Fibroblast of lung (primary cell): Measurements from ENCODE around the gene DHX15. TPM values are rescaled to one million over a fixed set of nuclear protein-coding genes. Genes with fewer than 3 reads are reported as not detected.

ENCODE experiments used
- DNase-seq, 2 donors: peaks; one replicate each; pipeline versions ENCODE4 v3.0.0 to v3.0.0-alpha.2; 2010; ENCODE audit warnings: low read depth in 2 of 2
- H2AFZ ChIP-seq: 2 replicates; pipeline ENCODE4 v1.5.1; 2012; ENCODE audit warnings: low read length, control low read depth, inconsistent platforms
- H3K27ac ChIP-seq: 2 replicates; pipeline ENCODE4 v1.5.1; 2011; ENCODE audit warnings: low read length, control low read depth; ENCODE audit not compliant: insufficient read depth
- H3K27me3 ChIP-seq: 2 replicates; pipeline ENCODE4 v1.5.1; 2011; ENCODE audit warnings: mild to moderate bottlenecking, low read length; ENCODE audit not compliant: control insufficient read depth, insufficient read depth
- H3K36me3 ChIP-seq: 2 replicates; pipeline ENCODE4 v1.5.1; 2011; ENCODE audit warnings: low read length; ENCODE audit not compliant: control insufficient read depth, insufficient read depth
- H3K4me1 ChIP-seq: 2 replicates; pipeline ENCODE4 v1.5.1; 2011; ENCODE audit warnings: low read length; ENCODE audit not compliant: control insufficient read depth, insufficient read depth; ENCODE audit errors: extremely low read depth
- H3K4me2 ChIP-seq: 2 replicates; pipeline ENCODE4 v1.5.1; 2011; ENCODE audit warnings: low read length, control low read depth; ENCODE audit not compliant: insufficient read depth; ENCODE audit errors: extremely low read depth
- H3K4me3 ChIP-seq, 4 experiments: fragments of 200-600 bp in 1 of 4; sonication (generic) in 1 of 4; replicated peaks in 1 of 4; 2 replicates each; pipeline ENCODE4 v1.5.1; 2011 to 2016; ENCODE audit warnings: low read length in 4 of 4, low read depth in 3 of 4, mild to moderate bottlenecking in 3 of 4, control low read depth in 2 of 4, inconsistent platforms in 1 of 4, mixed read lengths in 1 of 4; ENCODE audit not compliant: insufficient read depth in 1 of 4; ENCODE audit errors: control extremely low read depth in 1 of 4
- H3K79me2 ChIP-seq: 2 replicates; pipeline ENCODE4 v1.5.1; 2012; ENCODE audit warnings: mild to moderate bottlenecking, low read length, inconsistent platforms; ENCODE audit not compliant: control insufficient read depth, insufficient read depth
- H3K9ac ChIP-seq: 2 replicates; pipeline ENCODE4 v1.5.1; 2011; ENCODE audit warnings: mild to moderate bottlenecking, low read length, control low read depth; ENCODE audit not compliant: insufficient read depth
- H3K9me3 ChIP-seq: 2 replicates; pipeline ENCODE4 v1.5.1; 2012; ENCODE audit warnings: low read depth, low read length; ENCODE audit not compliant: control insufficient read depth, insufficient read depth
- H4K20me1 ChIP-seq: 2 replicates; pipeline ENCODE4 v1.5.1; 2011; ENCODE audit warnings: low read length; ENCODE audit not compliant: control insufficient read depth, insufficient read depth; ENCODE audit errors: extremely low read depth
- CTCF ChIP-seq, 2 donors: IDR thresholded peaks in 1 of 2; conservative IDR thresholded peaks in 1 of 2; 1 replicate in 1 of 2; 2 replicates in 1 of 2; pipeline ENCODE4 v1.5.1; 2011 to 2012; ENCODE audit warnings: low read length in 2 of 2, control low read depth in 1 of 2, inconsistent platforms in 1 of 2, low read depth in 1 of 2, mild to moderate bottlenecking in 1 of 2
- EZH2 ChIP-seq: IDR thresholded peaks from 2 replicates; pipeline ENCODE4 v1.5.1; 2012; ENCODE audit warnings: low read length, control low read depth, mild to moderate bottlenecking; ENCODE audit errors: missing control alignments
- polyA plus RNA-seq, 2 donors: library from polyadenylated mRNA; depleted of rRNA in 1 of 2; stranded (reverse) in 1 of 2; unstranded in 1 of 2; fragments of >200 nt; gene quantifications; 2 replicates each; pipeline ENCODE4 v1.2.1, GENCODE V29; 2011 to 2012; ENCODE audit warnings: missing spikeins in 1 of 2
- total RNA-seq: library from RNA; depleted of rRNA; stranded (reverse); fragments of >200 nt; gene quantifications from 2 replicates; pipeline ENCODE4 v1.2.1, GENCODE V29; 2014

DHX15 gene
- total and polyA plus RNA-seq, 2 donors (not counting 1 experiment from before 2014, with no cell fraction given): 105 to 136 TPM

- Histone ChIP-seq H3K27ac (no peak overlapping the region), H3K36me3 (no peaks in the 10 kb centered on the region), H3K9ac (no peak overlapping the region), H3K9me3 (no peaks in the 10 kb centered on the region), H3K79me2 (peaks cover 75% of the 10 kb centered on the region), H3K4me1 (no peaks in the 10 kb centered on the region), H4K20me1 (no peaks in the 10 kb centered on the region), H3K4me3 (no peak overlapping the region), H3K4me2 (no peak overlapping the region), H2AFZ (no peak overlapping the region), H3K27me3 (no peaks in the 10 kb centered on the region)
- peak; percentile 56 to 75 for DNase-seq
- no peak for TF ChIP-seq EZH2
- peak in 1 of 2 donors; percentile 43 for TF ChIP-seq CTCF (conservative IDR thresholded peaks at IDR 0.05 in 1 of 2, IDR thresholded peaks at IDR 0.05 in 1 of 2; ENCODE audit: low read depth in 1 of 2, low read length in 2 of 2)
Measured at GRCh38 chr4:24551492-24552289, 32.7 kb downstream of the DHX15 start.

- no peaks in the 10 kb centered on the region for H3K9me3 ChIP-seq
- DNase-seq: no peak
- H3K9ac ChIP-seq: no peak overlapping the region
- no peak for TF ChIP-seq CTCF (conservative IDR thresholded peaks at IDR 0.05 in 1 of 2, IDR thresholded peaks at IDR 0.05 in 1 of 2; ENCODE audit: low read depth in 1 of 2, low read length in 2 of 2)
- H3K4me1 ChIP-seq: no peaks in the 10 kb centered on the region
- no peak overlapping the region for H2AFZ ChIP-seq
- peaks cover 72% of the 10 kb centered on the region for H3K79me2 ChIP-seq
- H3K4me3 ChIP-seq: no peak overlapping the region
- no peaks in the 10 kb centered on the region for H4K20me1 ChIP-seq
- H3K27me3 ChIP-seq: no peaks in the 10 kb centered on the region
- H3K4me2 ChIP-seq: no peak overlapping the region
- H3K36me3 ChIP-seq: no peaks in the 10 kb centered on the region
- no peak overlapping the region for H3K27ac ChIP-seq
Measured at GRCh38 chr4:24550441-24551175, 33.7 kb downstream of the DHX15 start.

DNA sequence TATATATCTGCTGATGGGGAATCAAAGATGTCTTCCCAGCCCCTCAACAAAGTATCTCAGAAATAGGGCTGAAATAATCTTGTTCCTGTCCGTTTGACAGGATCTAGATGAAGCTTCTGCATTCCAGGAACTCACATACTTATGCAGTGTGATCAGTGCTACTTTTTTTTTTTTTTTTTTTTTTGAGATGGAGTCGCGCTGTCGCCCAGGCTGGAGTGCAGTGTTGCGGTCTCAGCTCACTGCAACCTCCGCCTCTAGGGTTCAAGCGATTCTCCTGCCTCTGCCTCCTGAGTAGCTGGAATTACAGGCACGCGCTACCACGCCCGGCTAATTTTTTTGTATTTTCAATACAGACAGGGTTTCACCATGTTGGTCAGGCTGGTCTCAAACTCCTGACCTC, 36.4 kb downstream of the DHX15 start:
- no peaks in the 10 kb centered on the region for H3K36me3 ChIP-seq
- peaks cover 76% of the 10 kb centered on the region for H3K79me2 ChIP-seq
- no peak overlapping the region for H3K4me2 ChIP-seq

More for the DNA sequence above, 36.4 kb downstream of the DHX15 start:
- TF ChIP-seq EZH2: no peak
- TF ChIP-seq CTCF (conservative IDR thresholded peaks at IDR 0.05 in 1 of 2, IDR thresholded peaks at IDR 0.05 in 1 of 2; ENCODE audit: low read depth in 1 of 2, low read length in 2 of 2): no peak
- Histone ChIP-seq H3K9ac (no peak overlapping the region), H2AFZ (no peak overlapping the region), H3K9me3 (no peaks in the 10 kb centered on the region), H3K4me1 (no peaks in the 10 kb centered on the region), H3K27me3 (no peaks in the 10 kb centered on the region), H3K4me3 (no peak overlapping the region), H4K20me1 (no peaks in the 10 kb centered on the region), H3K27ac (no peak overlapping the region)
- DNase-seq: peak in 1 of 2 donors; percentile 24
